WTC11 (cell line): ENCODE results near the gene MNT. TPM values are rescaled to one million over a fixed set of nuclear protein-coding genes. Genes with fewer than 3 reads are reported as not detected.

ENCODE experiments used
- ATAC-seq: fragments of 200-7000 bp; cut with Tn5 transposase; 2 replicates; pipeline ENCODE4 v1.10.0; 2021; ENCODE audit warnings: mild to moderate bottlenecking, moderate library complexity
- CTCF ChIA-PET: fragments of 300-600 bp; sonication (Branson Sonifier 250); formaldehyde crosslinking; loops from one replicate; lab custom pipeline; 2021; ENCODE audit warnings: antibody characterized with exemption; lab: Charles Lee
- POLR2A ChIA-PET: fragments of 350-600 bp; sonication (Branson Sonifier 250); formaldehyde crosslinking; loops from one replicate; lab custom pipeline; 2021; ENCODE audit warnings: antibody characterized with exemption; lab: Charles Lee
- DNase-seq: peaks from one replicate; pipeline ENCODE4 v3.0.0; 2021; ENCODE audit warnings: low spot score
- H3K27ac Mint-ChIP-seq: 2 replicates; pipeline ENCODE4 v1.8.0; 2021; ENCODE audit warnings: mixed read lengths
- H3K27me3 Mint-ChIP-seq: 2 replicates; pipeline ENCODE4 v1.8.0; 2021; ENCODE audit warnings: low read depth, mild to moderate bottlenecking, moderate library complexity, mixed read lengths
- H3K36me3 Mint-ChIP-seq: 2 replicates; pipeline ENCODE4 v1.8.0; 2021; ENCODE audit warnings: mixed read lengths
- H3K4me1 Mint-ChIP-seq: 2 replicates; pipeline ENCODE4 v1.8.0; 2022; ENCODE audit warnings: mixed read lengths
- H3K4me3 Mint-ChIP-seq: 2 replicates; pipeline ENCODE4 v1.8.0; 2021; ENCODE audit warnings: mild to moderate bottlenecking, moderate library complexity, mixed read lengths
- H3K9me3 Mint-ChIP-seq: 2 replicates; pipeline ENCODE4 v1.8.0; 2021; ENCODE audit warnings: mixed read lengths
- AFF4 ChIP-seq: sonication (generic); formaldehyde crosslinking; IDR thresholded peaks from 2 replicates; pipeline ENCODE4 v1.8.1; 2023; ENCODE audit warnings: mild to moderate bottlenecking, missing genetic modification reagents, borderline replicate concordance
- ESRRA ChIP-seq: sonication (generic); formaldehyde crosslinking; IDR thresholded peaks from 2 replicates; pipeline ENCODE4 v1.8.1; 2022; ENCODE audit warnings: mild to moderate bottlenecking, missing genetic modification reagents, borderline replicate concordance
- IRF1 ChIP-seq: sonication (generic); formaldehyde crosslinking; IDR thresholded peaks from 2 replicates; pipeline ENCODE4 v1.8.0; 2023; ENCODE audit warnings: missing genetic modification reagents
- IRF2 ChIP-seq: sonication (generic); formaldehyde crosslinking; IDR thresholded peaks from 2 replicates; pipeline ENCODE4 v1.8.0; 2022; ENCODE audit warnings: low read depth, missing genetic modification reagents, borderline replicate concordance
- MYBL2 ChIP-seq: sonication (generic); formaldehyde crosslinking; IDR thresholded peaks from 2 replicates; pipeline ENCODE4 v1.8.1; 2023; ENCODE audit warnings: mild to moderate bottlenecking, moderate library complexity, missing genetic modification reagents
- NFYB ChIP-seq: sonication (generic); formaldehyde crosslinking; conservative IDR thresholded peaks from 2 replicates; pipeline ENCODE4 v1.8.0; 2022; ENCODE audit warnings: low read depth, missing genetic modification reagents
- PREB ChIP-seq: sonication (generic); formaldehyde crosslinking; IDR thresholded peaks from 2 replicates; pipeline ENCODE4 v1.8.1; 2022; ENCODE audit warnings: mild to moderate bottlenecking, missing genetic modification reagents, moderate library complexity, borderline replicate concordance
- PRRX2 ChIP-seq: fragments of 250-450 bp; sonication (Bioruptor Pico); IDR thresholded peaks from 2 replicates; pipeline ENCODE4 v1.8.0; 2021; ENCODE audit warnings: mild to moderate bottlenecking
- TCF7 ChIP-seq: sonication (generic); formaldehyde crosslinking; IDR thresholded peaks from 2 replicates; pipeline ENCODE4 v1.8.0; 2022; ENCODE audit warnings: mild to moderate bottlenecking, low read depth, missing genetic modification reagents, moderate library complexity
- ZNF138 ChIP-seq: sonication (generic); formaldehyde crosslinking; conservative IDR thresholded peaks from 2 replicates; pipeline ENCODE4 v1.8.1; 2022; ENCODE audit warnings: mild to moderate bottlenecking, moderate library complexity, missing genetic modification reagents
- ZNF317 ChIP-seq: sonication (generic); formaldehyde crosslinking; IDR thresholded peaks from 2 replicates; pipeline ENCODE4 v1.8.1; 2023; ENCODE audit warnings: low read depth, mild to moderate bottlenecking, moderate library complexity, missing genetic modification reagents, borderline replicate concordance
- ZNF423 ChIP-seq: fragments of 250-450 bp; sonication (Bioruptor Pico); IDR thresholded peaks from 2 replicates; pipeline ENCODE4 v2.1.2; 2022; ENCODE audit warnings: mild to moderate bottlenecking, moderate library complexity
- ZNF425 ChIP-seq: fragments of 250-450 bp; sonication (Bioruptor Pico); conservative IDR thresholded peaks from 2 replicates; pipeline ENCODE4 v1.9.0; 2021; ENCODE audit warnings: mild to moderate bottlenecking
- ZNF532 ChIP-seq: fragments of 250-450 bp; sonication (Bioruptor Pico); IDR thresholded peaks from 2 replicates; pipeline ENCODE4 v1.9.0; 2021; ENCODE audit warnings: mild to moderate bottlenecking, borderline replicate concordance
- total RNA-seq: library from RNA; stranded (reverse); gene quantifications from 3 replicates; pipeline ENCODE4 v1.2.3, GENCODE V29; 2021
- TF ChIP-seq, protein P1 (sequence below): sonication (generic); formaldehyde crosslinking; IDR thresholded peaks from 2 replicates; pipeline ENCODE4 v1.8.1; 2022; ENCODE audit warnings: missing genetic modification reagents, borderline replicate concordance
- TF ChIP-seq, protein P2 (sequence below): fragments of 200-600 bp; IDR thresholded peaks from 2 replicates; pipeline ENCODE4 v1.8.0; 2022; ENCODE audit warnings: antibody characterized with exemption
- TF ChIP-seq, protein P3 (sequence below): fragments of 250-450 bp; sonication (Bioruptor Pico); IDR thresholded peaks from 2 replicates; pipeline ENCODE4 v2.1.2; 2022; ENCODE audit warnings: mild to moderate bottlenecking, moderate library complexity
- TF ChIP-seq, protein P4 (sequence below): sonication (generic); formaldehyde crosslinking; conservative IDR thresholded peaks from 2 replicates; pipeline ENCODE4 v1.8.1; 2022; ENCODE audit warnings: mild to moderate bottlenecking, missing genetic modification reagents

The MNT gene
- total RNA-seq, 1 experiment from 2014 or later, result 21.6 TPM

- TF ChIP-seq, protein P1, sequence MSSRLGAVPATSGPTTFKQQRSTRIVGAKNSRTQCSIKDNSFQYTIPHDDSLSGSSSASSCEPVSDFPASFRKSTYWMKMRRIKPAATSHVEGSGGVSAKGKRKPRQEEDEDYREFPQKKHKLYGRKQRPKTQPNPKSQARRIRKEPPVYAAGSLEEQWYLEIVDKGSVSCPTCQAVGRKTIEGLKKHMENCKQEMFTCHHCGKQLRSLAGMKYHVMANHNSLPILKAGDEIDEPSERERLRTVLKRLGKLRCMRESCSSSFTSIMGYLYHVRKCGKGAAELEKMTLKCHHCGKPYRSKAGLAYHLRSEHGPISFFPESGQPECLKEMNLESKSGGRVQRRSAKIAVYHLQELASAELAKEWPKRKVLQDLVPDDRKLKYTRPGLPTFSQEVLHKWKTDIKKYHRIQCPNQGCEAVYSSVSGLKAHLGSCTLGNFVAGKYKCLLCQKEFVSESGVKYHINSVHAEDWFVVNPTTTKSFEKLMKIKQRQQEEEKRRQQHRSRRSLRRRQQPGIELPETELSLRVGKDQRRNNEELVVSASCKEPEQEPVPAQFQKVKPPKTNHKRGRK, result no peak
- TF ChIP-seq ZNF425 (CRISPR knock-in tag), result no peak
- TF ChIP-seq, protein P2, sequence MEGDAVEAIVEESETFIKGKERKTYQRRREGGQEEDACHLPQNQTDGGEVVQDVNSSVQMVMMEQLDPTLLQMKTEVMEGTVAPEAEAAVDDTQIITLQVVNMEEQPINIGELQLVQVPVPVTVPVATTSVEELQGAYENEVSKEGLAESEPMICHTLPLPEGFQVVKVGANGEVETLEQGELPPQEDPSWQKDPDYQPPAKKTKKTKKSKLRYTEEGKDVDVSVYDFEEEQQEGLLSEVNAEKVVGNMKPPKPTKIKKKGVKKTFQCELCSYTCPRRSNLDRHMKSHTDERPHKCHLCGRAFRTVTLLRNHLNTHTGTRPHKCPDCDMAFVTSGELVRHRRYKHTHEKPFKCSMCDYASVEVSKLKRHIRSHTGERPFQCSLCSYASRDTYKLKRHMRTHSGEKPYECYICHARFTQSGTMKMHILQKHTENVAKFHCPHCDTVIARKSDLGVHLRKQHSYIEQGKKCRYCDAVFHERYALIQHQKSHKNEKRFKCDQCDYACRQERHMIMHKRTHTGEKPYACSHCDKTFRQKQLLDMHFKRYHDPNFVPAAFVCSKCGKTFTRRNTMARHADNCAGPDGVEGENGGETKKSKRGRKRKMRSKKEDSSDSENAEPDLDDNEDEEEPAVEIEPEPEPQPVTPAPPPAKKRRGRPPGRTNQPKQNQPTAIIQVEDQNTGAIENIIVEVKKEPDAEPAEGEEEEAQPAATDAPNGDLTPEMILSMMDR, result no peak
- no peak for TF ChIP-seq TCF7
- TF ChIP-seq PREB (CRISPR knock-in tag), result no peak
- TF ChIP-seq MYBL2, result no peak
- no peak for TF ChIP-seq ZNF317 (CRISPR knock-in tag)
- TF ChIP-seq ZNF138 (CRISPR knock-in tag), result no peak
- TF ChIP-seq PRRX2 (CRISPR knock-in tag), result no peak
Observed at GRCh38 chr17:2363318-2363717, 37.5 kb downstream of the MNT start (continued).

DNA sequence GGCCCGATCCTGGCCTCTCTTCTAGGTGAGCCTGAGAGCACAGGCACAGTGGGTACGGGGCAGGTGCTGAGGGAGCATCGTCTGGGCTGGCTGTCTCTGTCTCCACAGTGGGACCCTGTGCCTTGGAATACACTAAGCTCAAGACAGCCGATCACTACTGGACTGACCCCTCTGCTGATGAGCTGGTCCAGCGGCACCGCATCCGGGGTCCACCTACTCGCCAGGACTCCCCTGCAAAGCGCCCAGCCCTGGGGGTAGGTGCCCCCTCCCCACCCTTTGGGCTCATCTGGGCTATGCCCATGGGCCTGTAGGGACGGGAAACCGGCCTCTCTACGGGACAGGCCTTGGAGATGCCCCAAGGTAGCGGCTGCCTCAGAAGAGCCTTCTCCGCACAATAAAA, 38.0 kb downstream of the MNT start:
- Mint-ChIP-seq H3K27ac (no peak overlapping the region; the same call in 1 of the 2 replicates), H3K4me1 (peaks cover 3% of the 10 kb centered on the region; the same call in 1 of the 2 replicates), H3K9me3 (no peaks in the 10 kb centered on the region), H3K27me3 (no peaks in the 10 kb centered on the region), H3K36me3 (no peaks in the 10 kb centered on the region), H3K4me3 (no peak overlapping the region)
- ATAC-seq, result no peak
- no peak for DNase-seq
- ChIA-PET CTCF (interaction anchor here (3.8 to 8.1 kb wide), 2 partner anchors 10 to 20 kb away, joined by 26 to 46 read pairs; no protein-coding TSS in a partner anchor), POLR2A (no interaction called here)
- TF ChIP-seq, protein P3, sequence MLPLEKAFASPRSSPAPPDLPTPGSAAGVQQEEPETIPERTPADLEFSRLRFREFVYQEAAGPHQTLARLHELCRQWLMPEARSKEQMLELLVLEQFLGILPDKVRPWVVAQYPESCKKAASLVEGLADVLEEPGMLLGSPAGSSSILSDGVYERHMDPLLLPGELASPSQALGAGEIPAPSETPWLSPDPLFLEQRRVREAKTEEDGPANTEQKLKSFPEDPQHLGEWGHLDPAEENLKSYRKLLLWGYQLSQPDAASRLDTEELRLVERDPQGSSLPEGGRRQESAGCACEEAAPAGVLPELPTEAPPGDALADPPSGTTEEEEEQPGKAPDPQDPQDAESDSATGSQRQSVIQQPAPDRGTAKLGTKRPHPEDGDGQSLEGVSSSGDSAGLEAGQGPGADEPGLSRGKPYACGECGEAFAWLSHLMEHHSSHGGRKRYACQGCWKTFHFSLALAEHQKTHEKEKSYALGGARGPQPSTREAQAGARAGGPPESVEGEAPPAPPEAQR, result no peak
- TF ChIP-seq AFF4 (CRISPR knock-in tag) (no peak), NFYB (CRISPR knock-in tag) (no peak), ZNF423 (CRISPR knock-in tag) (no peak), IRF1 (CRISPR knock-in tag) (no peak), ESRRA (CRISPR knock-in tag) (no peak), ZNF532 (CRISPR knock-in tag) (no peak), TCF7 (no peak), IRF2 (CRISPR knock-in tag) (no peak)
- TF ChIP-seq, protein P4, sequence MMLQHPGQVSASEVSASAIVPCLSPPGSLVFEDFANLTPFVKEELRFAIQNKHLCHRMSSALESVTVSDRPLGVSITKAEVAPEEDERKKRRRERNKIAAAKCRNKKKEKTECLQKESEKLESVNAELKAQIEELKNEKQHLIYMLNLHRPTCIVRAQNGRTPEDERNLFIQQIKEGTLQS, result no peak
